Tibial artery (tissue), 4 donors: ENCODE measurements around the gene NACC1.
A peak's percentile ranks its signal among the peaks of the same experiment; 100 is the strongest.

Experiments
- DNase-seq, 2 donors: peaks; one replicate each; pipeline ENCODE4 v3.0.0-alpha.2; 2019
- H3K27ac ChIP-seq, 2 donors: fragments of 200-600 bp; sonication (generic) in 1 of 2; 1 replicate in 1 of 2; 2 replicates in 1 of 2; pipeline ENCODE4 v1.5.1; 2018 to 2019; ENCODE audit warnings: mild to moderate bottlenecking in 1 of 2
- H3K27me3 ChIP-seq, 2 donors: fragments of 200-600 bp; sonication (generic) in 1 of 2; one replicate each; pipeline versions ENCODE4 v1.5.1 to v1.6.0; 2016 to 2019
- H3K36me3 ChIP-seq, 3 donors: fragments of 200-600 bp; sonication (generic) in 2 of 3; one replicate each; pipeline ENCODE4 v1.5.1; 2016 to 2019; ENCODE audit warnings: mild to moderate bottlenecking in 2 of 3
- H3K4me1 ChIP-seq, 4 donors: fragments of 200-600 bp; sonication (generic) in 2 of 4; 1 replicate in 3 of 4; 2 replicates in 1 of 4; pipeline ENCODE4 v1.5.1; 2016 to 2019
- H3K4me3 ChIP-seq, 2 donors: fragments of 200-600 bp; sonication (generic) in 1 of 2; 1 replicate in 1 of 2; 2 replicates in 1 of 2; pipeline ENCODE4 v1.5.1; 2018 to 2019; ENCODE audit warnings: mild to moderate bottlenecking in 2 of 2
- H3K9me3 ChIP-seq, 3 donors: fragments of 200-600 bp; sonication (generic) in 1 of 3; one replicate each; pipeline ENCODE4 v1.5.1; 2016 to 2019
- CTCF ChIP-seq, 2 experiments: fragments of 200-600 bp in 1 of 2; fragments of 450-650 bp in 1 of 2; IDR thresholded peaks; one replicate each; pipeline ENCODE4 v1.5.1; 2017 to 2019; ENCODE audit warnings: antibody characterized with exemption in 2 of 2, mild to moderate bottlenecking in 1 of 2, moderate library complexity in 1 of 2
- intact Hi-C: fragments of 100-400 bp; cut with DNase I; formaldehyde crosslinking; loops from one replicate; pipeline ENCODE4 v1.15.0; 2023; ENCODE audit warnings: low total_unique reads

Gene NACC1

GRCh38 chr19:13094771-13095392 lies 23.2 kb upstream of the NACC1 start:
- H3K36me3 ChIP-seq: peaks cover 0 to 29% (median 9%) of the 10 kb centered on the region in 3 donors
- H3K27ac ChIP-seq: peak overlapping the region; percentile 87 to 94
- TF ChIP-seq CTCF (IDR thresholded peaks at IDR 0.05): no peak
- H3K4me1 ChIP-seq: peaks cover 11 to 80% (median 65%) of the 10 kb centered on the region in 4 donors
- DNase-seq: no peak
- intact Hi-C loops: no loop called here
- H3K9me3 ChIP-seq: no peaks in the 10 kb centered on the region
- no peaks in the 10 kb centered on the region for H3K27me3 ChIP-seq
- H3K4me3 ChIP-seq: peak overlapping the region; percentile 9 to 14

- intact Hi-C loops: no loop called here
- H3K36me3 ChIP-seq: peaks cover 0 to 25% (median 9%) of the 10 kb centered on the region in 3 donors
- H3K4me1 ChIP-seq: peaks cover 9 to 75% (median 60%) of the 10 kb centered on the region in 4 donors
- no peak for TF ChIP-seq CTCF (IDR thresholded peaks at IDR 0.05)
- no peaks in the 10 kb centered on the region for H3K9me3 ChIP-seq
- no peaks in the 10 kb centered on the region for H3K27me3 ChIP-seq
- H3K27ac ChIP-seq: peak overlapping the region; percentile 87 to 94
- no peak for DNase-seq
- peak overlapping the region; percentile 9 to 14 for H3K4me3 ChIP-seq
Measured at GRCh38 chr19:13095393-13095784, 22.7 kb upstream of the NACC1 start.

DNA sequence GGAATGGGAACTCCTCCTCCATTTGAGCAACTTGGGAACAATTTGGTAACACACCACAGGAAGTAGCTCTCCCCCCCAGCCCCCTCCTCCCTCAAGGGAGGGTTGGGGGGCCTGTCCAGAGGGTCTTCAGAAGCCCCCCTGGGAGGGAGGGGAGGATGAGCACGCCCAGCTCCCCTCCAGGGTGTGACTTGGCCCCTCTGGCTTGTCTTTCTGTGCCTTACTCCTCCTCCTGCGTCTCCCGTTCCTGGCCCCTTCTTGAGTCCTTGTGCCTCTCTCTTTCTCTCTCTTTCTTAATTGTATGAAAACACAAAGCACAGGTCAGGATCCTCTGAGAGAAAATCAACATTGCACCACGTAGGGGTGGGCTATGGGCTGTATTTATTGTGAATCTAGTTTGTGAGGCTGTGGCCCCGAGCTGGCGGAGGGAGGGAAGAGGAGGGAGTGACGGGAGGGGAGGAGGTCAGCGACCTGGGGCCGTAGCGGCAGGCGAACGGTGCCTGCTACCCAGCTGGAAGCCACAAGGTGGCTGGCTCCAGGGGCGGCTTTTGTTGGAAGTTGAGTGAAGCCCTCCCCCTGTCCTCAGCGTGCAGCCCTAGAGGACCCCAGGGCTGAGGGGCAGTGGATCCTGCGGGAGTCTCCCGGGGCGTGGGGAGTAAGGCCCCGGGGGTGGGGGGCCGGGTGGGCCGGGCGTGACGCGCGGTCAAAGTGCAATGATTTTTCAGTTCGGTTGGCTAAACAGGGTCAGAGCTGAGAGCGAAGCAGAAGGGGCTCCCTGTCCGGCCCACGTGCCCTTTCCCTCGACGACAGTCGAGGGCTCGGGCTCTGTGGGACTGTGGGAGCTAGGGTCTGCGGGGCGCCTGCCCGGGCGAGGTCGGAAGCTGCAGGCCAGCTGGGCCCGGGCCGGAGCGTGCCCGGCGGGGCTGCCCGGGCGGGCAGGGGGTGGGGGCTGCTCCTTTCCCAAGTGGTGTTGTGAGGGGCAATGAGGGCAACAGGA lies 21.8 kb upstream of the NACC1 start:
- peaks cover 0 to 25% (median 9%) of the 10 kb centered on the region in 3 donors for H3K36me3 ChIP-seq
- DNase-seq: no peak
- intact Hi-C loops: no loop called here
- H3K27ac ChIP-seq: peak overlapping the region; percentile 87 to 94
- H3K27me3 ChIP-seq: no peaks in the 10 kb centered on the region
- peaks cover under 1 to 67% (median 56%) of the 10 kb centered on the region in 4 donors for H3K4me1 ChIP-seq
- TF ChIP-seq CTCF (IDR thresholded peaks at IDR 0.05): peak; percentile 13 to 22
- no peaks in the 10 kb centered on the region for H3K9me3 ChIP-seq
- H3K4me3 ChIP-seq: peak overlapping the region; percentile 9 to 14

DNA sequence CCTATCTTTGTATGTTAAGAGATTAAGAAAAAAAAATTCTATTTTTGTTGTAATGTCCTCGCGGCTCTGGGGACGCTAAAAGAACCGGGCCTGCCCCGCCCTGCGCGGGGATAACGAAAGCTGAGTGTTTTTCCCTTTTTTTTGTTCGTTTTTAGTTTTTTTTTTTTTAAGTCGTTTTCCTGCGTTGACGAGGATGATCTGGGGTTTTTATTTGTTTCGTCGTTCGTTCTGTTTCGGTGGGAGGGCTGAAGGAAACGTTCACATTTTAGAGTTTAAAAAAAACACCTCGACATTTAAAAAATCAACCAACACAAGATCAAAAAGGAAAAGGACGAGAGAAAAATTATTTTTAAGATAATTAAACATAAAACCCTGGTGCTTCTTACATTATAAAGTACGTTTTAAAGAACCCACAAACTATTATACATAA lies 21.0 kb upstream of the NACC1 start:
- H3K36me3 ChIP-seq: peaks cover 0 to 25% (median 9%) of the 10 kb centered on the region in 3 donors
- no peaks in the 10 kb centered on the region for H3K27me3 ChIP-seq
- peak overlapping the region; percentile 74 to 94 for H3K27ac ChIP-seq
- peaks cover 0 to 67% (median 54%) of the 10 kb centered on the region in 4 donors for H3K4me1 ChIP-seq
- no peaks in the 10 kb centered on the region for H3K9me3 ChIP-seq
- intact Hi-C loops: no loop called here
- DNase-seq: no peak
- no peak for TF ChIP-seq CTCF (IDR thresholded peaks at IDR 0.05)
- H3K4me3 ChIP-seq: peak overlapping the region; percentile 46 to 55

DNA sequence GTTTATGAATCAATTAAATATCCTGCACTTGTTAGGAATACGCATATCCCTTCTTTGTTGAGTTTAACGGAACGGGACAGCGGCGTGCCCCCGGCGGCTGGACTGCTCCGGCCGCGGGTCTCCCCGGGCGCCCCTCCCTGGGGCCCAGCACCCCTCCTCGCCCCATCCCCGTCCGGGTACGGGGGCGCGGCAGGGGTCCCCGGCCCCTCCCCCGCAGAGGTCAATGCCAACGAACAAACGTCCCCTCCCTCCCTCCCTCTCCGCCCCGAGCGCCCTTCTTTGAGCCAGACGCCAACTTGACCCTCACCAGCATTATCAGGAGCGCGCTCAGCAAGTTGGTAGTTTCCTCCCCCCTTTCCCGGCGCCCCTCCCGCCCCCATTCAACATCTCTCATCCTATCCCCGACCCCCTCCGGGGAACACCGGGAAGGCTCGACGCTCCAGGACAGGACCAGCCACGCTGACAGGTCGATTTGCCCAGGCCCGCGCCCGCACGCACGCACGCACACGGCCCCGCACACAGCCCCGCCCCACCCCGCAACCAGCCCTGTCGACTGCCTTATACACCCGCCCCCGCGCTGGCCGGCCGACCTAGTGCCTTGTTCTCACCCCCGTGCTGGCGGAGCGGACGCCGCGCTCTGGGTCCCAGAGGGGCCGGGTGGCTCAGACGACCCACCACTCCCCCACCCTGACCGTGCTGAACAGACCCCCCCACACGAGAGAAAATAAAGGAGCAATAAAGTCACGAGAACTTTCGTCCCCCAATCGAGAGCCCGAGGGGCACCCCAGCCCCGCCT lies 20.4 kb upstream of the NACC1 start:
- H3K27me3 ChIP-seq: no peaks in the 10 kb centered on the region
- peaks cover 0 to 25% (median 9%) of the 10 kb centered on the region in 3 donors for H3K36me3 ChIP-seq
- TF ChIP-seq CTCF (IDR thresholded peaks at IDR 0.05): no peak
- no peaks in the 10 kb centered on the region for H3K9me3 ChIP-seq
- peak overlapping the region; percentile 46 to 55 for H3K4me3 ChIP-seq
- peaks cover 0 to 67% (median 54%) of the 10 kb centered on the region in 4 donors for H3K4me1 ChIP-seq
- peak overlapping the region; percentile 74 to 94 for H3K27ac ChIP-seq
- peak; percentile 67 to 86 for DNase-seq
- intact Hi-C loops: no loop called here
